CD4-positive, alpha-beta T cell treated with Interleukin-17A for 4 hours (primary cell): ENCODE measurements around the gene ZBTB24.
A peak's percentile ranks its signal among the peaks of the same experiment; 100 is the strongest.

Source experiments
- DNase-seq: peaks from one replicate; pipeline ENCODE4 v3.0.0-alpha.2; 2020; ENCODE audit warnings: mixed read lengths

ZBTB24 gene

DNA sequence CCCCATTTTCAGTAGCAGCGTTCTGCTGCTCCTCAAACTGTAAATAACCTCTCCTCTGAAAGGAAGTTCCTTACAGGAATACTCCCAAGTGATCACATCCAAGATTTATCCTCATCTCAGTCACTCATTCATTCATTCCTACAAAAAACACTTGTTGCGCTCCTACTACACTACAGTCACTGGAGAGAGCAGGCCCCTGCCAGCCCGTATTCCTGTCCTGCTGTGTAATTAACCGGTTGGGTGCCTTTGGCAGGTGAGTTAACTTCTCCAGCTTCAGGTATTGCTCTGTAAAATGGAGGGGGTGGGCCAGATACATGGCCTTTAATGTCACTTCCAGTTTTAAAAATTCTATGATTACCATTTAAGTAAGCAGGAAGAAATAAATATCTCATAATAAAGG lies 15.0 kb upstream of the ZBTB24 start:
- DNase-seq = no peak

DNA sequence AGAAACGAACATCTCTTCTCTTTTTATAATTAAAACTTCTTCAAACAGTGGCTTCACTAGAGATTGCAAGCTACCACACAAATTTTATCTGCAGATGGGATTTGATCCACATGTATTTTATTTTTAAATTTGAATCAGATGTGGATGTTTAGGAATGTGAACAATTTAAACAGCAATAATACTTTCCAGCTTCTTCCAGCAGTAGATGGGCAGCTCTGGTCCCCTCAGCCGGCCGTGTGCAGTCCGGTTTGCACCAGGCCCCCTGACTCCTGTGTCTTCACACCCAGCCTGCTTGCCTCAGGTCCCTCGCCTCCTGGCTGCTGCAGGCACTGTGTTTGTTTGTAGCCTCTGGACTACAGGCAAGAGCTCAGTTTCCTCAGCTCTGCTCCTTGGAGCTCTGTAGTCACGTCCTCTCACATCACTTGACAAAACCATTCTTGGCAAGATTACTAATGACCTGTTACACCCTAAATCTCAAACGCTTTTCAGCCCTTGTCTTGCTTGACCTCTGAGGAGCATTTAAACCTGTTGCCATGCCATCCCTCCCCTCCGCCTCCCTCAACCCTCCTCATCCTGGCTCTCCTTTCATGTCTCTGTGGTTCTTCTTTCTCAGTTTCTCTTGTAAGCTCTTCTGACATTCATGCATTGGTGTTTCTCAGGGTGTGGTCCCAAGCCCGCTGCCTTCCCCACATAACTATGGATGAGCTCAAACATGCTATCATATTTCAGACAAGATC lies 13.2 kb upstream of the ZBTB24 start:
- DNase-seq = no peak

DNA sequence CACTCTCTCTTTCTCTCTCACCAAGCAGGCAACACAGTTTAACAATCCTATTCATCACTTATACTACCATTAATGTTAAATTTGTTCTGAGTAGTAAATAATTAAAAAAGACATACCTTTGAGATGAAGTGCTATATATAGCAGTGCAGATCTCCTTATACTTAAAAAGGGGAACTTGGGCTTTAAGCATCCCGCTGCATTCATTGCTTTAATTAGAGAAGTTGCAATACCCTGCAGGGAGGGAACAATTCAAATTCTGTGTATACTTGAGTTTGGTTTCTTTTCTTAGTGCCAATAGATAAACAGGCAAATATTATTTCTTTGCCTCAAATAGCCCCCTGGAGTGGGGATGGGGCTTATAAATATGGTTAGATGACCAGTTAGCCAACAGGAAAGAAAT lies 10.8 kb upstream of the ZBTB24 start:
- DNase-seq = no peak

DNA sequence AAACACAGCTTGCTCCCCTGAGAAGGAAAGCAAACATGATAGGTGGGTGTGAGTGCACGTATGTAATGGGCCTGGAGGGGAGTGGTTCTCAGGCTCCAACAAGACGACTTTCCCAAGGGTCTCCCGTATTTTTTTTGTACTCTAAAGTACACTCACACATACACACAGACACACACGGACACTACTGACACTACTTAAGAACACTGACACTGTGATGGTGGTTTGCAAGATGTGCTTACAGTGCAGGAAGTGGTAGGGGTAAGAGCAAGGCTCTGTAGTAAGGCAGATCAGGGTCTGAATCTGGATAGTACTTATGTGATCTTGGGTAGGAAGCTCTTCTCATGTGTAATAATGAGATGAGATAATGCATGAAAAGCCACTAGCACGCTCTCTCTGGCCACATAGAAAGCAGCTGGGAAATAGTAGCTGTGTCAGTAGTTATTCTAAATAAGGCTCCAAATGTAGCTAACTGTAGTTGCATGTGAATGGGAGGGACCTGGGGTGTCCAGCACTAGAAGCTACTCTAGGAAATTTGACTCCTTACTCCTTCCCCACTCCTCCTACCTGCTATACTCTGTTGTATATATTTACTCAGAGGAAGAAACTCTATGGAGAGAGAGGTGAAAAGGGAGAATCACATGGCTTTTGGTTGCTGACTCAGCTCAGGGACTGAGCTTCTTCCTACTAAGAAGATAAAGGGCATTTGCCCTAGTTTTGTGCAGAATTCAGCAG lies 8.4 kb upstream of the ZBTB24 start:
- peak; percentile 26 for DNase-seq

DNA sequence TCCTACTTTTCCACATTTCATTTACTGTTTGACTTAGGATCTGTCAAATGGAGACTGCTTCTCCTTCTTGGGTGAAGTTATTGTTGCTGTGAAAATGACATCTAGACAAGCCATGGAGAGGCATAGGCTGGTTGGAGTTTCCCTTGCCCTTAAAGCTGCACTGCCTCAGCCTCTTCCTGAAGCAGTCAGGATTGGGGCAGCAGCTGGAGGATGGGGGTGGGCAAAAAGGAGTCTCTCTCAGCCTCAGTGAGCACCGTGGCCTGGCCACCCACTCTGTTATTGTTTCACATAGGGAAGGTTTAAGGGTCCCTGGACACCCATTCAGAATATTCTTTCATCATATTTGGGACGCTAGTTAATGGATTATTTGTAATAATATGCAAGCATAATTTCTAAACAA lies 7.7 kb upstream of the ZBTB24 start:
- no peak for DNase-seq

DNA sequence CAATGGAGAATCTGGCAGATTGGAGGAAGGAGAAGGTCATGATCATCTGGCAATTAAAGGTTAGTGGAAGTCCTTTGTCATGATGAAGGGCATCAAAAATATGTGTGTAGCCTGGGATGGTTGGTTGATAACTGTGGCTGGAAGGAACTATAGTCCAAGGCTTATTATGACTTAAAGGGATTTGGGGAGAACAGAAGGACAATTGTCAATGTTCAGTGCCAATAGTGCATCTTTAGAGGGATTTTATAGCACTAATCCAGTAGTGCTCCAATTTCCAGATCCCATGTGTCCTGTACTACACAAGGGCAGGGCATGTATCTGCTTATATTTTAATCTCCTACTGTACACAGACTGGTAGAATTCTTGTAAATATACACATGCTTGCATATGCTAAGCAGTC lies 5.0 kb upstream of the ZBTB24 start:
- no peak for DNase-seq

DNA sequence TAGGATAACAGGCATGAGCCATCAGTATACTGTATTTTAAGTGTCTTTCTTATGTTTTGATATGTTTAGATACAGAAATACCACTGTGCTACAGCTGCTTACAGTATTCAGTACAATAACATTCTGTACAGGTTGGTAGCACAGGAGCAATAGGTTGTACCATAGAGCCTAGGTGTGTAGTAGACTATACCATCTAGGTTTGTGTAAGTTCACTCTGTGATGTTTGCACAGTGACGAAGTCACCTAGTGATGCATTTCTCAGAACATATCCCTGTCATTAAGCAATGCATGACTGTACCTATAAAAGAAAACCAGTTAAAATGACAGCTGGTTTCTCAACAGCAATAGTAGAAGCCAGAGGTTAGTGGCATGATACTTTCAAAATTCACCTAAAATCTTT lies 3.0 kb upstream of the ZBTB24 start:
- no peak for DNase-seq

DNA sequence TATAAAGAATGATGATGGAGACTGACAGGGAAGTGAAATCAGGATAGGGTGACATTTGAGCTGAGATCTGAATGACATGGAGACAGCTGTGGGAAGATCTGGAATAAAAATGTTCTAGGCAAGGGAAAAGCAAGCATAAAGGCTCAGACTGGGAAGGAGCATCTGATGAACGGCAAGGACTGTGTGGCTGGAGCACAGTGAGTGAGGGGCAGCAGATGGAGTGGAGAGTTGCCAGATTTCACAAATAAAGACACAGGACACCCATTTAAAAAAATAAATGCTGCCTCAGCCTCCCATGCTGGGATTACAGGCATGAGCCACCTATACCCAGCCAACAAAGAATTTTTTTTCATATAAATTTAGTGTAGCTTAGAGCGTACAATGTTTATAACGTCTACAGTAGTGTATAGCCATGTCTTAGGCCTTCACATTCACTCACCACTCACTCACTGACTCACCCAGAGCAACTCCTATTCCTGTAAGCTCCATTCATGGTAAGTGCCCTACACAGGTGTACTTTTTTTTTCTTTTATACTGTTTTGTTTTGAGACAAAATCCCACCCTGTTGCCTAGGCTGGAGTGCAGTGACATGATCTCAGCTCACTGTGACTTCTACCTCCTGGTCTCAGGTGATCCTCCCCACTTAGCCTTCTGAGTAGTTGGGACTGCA lies 2.4 kb upstream of the ZBTB24 start:
- DNase-seq = no peak

DNA sequence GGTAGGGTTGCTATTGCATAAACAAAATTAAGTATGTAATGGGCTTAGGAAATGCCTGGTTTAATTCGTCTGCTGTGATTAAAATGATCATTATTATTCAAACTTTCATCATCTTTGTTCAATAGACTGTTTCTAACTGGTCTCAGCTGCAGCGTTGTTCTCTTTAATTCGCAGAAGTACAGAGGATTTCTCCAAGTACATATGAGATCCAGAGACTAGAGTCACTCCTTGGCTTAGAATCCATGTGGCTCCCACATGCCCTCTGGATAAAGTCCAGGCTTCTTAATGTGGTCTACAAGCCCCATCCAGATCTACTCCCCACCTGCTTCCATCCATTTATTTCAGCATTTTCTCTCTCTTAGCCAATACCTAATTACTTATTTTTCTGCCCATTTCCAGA lies 1.1 kb upstream of the ZBTB24 start:
- DNase-seq = no peak

DNA sequence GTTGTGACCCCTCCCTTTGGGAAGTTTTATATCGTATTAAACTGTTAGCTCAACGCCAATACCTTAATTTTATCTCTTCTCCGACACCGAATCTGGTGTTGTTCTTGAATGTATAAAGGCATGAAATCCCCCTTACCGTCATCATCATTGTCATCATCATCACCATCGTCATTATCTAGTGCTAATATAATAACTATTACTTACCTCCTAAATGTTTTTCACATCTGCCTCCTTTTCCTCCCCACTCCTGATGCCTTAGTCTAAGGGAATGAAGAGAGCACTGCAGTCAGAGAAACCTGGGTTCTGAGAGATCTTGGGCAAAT lies 677 bp upstream of the ZBTB24 start:
- DNase-seq = no peak

DNA sequence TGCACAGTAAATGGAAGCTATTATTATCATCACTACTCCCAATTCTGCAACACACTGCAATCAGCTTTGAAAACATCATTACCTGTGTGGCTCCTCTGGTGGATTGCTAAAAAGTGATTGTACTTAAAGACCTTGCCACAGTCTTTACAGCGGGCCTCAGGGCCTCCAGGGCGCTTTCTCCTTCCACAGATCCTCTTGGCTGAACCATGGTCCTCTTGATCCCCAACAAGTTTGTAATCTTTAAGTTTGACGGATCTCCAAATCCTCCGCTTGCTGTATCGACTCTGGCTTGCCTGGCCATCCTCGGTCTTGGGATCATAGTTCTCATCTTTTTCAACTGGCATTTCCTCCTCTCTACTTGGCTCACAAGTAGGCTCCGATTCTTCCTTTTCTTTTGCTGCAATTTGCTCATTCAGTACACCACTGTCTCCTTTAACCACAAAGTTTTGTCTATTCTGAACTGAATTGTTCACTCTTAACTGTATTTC lies 2.0 kb downstream of the ZBTB24 start:
- no peak for DNase-seq

DNA sequence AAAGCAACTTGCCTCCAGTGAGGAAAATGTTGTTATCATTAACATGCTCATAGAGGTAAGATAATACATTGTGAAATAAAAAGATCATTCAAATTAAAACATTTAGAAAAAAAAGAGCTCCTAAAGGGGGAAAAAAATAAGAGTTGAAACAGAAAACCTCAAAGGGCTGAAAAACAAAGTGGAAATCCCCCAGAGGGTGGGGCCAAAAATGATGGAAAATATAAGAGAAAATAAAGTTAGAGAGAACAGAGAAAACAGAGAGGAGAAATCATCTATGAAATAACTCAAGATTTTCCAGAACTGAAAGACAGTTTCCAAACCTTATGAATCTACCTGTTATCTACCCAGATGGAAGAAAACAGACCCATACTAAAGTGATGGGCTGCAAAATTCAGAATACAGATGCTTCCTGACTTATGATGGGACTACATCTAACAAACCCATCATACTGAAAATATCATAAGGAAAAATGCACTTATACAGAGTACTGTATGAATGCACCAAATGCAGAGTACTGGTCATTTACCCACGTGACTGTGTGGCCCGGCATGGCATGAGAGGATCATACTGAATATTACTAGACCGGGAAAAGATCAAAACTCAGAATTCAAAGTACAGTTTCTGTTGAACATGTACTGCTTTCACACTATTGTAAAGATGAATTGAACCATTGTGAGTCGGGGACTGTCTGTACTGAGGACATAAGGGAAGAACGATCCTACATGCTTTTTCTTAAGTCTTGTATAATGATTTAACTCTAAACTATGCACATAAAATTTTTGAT lies 4.0 kb downstream of the ZBTB24 start:
- DNase-seq = peak; percentile 17

DNA sequence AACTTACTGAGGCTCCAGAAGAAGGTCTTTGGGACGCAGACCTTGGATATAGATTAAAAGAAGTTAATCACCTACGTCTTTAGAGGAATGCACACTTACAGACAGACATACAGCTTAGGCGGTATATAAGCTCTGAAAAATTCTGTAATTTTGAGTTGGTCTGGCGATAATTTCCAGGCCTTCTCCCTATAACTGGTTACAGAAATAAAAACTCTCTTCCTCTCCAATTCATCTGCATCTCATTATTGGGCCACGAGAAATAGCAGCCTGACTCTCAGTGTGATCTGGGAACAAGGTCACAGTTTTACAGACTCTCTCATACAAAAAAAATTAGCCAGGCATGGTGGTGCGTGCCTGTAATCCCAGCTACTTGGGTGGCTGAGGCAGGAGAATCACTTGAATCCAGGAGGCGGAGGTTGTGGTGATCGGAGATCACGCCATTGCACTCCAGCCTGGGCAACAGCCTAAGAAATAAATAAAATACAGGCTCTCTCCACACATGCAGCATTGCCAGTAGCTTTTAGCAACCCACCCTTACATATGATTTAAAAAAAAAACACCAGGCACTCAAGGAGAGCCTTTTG lies 4.7 kb downstream of the ZBTB24 start:
- DNase-seq = no peak

DNA sequence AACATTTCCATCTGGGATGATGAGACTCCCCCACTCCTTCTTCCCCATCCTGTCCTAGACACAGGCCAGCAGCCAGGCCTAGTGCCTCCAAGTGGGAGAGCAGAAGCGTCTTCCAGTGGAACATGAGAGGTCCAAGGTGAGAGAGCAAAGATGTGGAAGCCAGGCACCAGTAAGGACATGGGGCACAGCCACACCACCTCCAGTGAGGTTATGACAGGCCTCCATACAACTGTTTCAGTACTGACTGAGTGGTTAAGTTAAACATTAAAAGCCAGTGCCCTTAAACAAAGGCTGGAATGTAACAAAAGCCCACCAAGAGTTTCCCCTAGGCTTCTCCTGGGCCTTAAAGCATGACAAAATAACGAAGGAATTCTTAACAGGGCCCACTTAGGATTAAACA lies 5.3 kb downstream of the ZBTB24 start:
- no peak for DNase-seq

DNA sequence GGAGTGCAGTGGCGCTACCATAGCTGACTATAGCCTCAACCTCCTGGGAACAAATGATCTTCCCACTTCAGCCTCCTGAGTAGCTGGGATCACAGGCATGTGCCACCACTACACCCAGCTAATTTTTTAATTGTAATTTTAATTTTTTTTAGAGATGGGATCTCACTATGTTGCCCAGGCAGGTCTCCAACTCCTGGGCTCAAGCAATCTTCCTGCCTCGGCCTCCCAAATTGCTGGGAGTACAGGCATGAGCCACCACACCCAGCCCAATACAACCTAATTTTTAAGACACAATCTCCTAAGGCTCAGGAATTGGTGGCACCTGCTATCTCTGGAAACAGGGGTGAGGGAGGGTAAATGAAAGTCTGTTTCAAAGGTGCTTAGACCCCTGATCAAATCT lies 5.8 kb downstream of the ZBTB24 start:
- no peak for DNase-seq

DNA sequence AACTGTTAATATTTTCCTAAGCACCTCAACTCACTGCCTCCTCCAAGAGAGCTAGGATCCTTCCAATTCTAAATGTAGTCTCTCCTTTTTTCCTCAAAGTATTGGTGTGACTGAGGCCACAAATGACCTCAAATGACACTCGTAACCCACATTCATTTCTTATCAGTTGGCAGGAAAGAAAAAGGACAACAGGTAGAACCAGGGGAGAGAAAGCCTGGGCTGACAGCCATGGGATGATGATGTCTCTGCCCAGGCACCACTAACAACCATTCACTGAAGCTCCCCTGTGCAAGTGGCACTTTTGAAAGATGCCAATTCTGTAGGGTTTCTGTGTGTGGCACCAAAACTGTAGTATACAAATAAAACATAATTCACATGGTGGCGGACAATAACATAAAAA lies 7.4 kb downstream of the ZBTB24 start:
- DNase-seq = no peak

DNA sequence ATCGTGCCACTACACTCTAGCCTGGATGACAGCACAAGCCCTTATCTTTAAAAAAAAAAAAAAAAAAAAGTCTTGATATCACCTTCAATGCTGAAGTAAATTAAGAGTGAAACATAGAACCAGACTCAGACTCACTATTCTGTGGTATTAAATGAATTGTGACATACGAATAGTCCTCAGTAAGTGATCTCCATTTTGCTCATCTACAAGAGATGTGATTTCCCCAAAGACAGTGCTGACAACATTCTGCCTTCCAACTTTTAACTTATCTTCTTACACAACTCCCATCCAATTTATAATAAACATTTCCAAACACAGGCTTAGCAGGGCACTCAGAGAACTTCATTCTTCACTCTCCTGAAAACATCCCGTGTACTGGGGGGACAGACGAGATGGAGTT lies 8.0 kb downstream of the ZBTB24 start:
- no peak for DNase-seq

DNA sequence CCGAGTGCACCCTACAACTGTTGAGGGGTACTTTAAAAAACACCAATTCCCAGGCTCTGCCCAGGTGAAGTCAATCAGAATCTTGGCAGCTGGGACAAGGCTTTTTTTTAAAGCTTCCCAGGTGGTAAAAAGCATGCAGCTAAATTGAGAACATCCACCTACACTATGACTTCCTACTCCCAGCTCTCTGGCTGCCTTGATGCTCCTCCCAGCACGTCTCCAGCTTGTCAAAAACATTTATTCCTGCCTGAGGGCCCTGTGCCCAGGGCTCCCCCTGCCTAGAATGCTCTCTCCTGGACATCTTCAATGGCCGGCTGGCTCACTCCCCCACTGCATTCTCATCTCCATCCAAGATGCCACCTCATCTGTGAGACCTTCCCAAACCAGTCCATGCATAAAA lies 9.9 kb downstream of the ZBTB24 start:
- no peak for DNase-seq

DNA sequence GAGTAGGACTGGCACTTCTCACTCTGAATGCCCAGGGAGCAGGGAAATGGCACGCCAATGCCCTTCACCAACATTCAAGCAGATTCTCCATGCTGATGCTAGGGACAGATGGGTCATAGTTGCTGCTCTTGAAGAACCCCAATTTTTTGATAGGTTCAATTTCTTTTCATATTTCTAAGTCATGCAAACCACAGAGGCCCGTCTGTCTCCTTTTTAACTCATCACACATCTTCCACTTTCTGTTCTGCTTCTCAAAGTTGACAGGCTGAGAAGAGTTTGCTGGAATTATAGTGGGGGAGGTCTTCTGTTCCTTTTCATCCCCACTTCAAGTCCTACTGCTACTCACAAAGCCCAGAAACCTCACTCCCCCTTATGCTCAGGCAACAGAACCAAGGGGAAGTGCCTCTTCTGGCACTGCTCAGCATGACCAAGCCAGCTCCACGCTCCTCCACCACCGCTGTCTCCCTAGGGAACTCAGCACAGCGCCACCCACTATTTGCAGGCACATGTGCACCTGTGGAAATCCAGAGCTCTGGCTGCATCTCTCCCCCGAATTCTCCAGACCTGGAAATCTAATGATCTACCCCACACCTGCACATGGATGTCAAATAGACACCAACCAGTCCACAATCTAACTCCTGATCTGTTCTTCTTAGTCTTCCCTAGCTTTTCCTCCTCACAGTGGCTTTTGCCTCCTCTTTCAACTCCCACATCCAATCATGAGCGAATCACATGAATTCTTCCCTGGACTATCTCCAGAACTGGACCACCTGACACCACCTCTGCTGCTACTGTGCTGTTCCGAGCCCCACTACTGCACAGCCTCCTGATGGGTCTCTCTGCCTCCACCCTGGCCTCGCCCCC lies 10.7 kb downstream of the ZBTB24 start:
- DNase-seq = no peak

DNA sequence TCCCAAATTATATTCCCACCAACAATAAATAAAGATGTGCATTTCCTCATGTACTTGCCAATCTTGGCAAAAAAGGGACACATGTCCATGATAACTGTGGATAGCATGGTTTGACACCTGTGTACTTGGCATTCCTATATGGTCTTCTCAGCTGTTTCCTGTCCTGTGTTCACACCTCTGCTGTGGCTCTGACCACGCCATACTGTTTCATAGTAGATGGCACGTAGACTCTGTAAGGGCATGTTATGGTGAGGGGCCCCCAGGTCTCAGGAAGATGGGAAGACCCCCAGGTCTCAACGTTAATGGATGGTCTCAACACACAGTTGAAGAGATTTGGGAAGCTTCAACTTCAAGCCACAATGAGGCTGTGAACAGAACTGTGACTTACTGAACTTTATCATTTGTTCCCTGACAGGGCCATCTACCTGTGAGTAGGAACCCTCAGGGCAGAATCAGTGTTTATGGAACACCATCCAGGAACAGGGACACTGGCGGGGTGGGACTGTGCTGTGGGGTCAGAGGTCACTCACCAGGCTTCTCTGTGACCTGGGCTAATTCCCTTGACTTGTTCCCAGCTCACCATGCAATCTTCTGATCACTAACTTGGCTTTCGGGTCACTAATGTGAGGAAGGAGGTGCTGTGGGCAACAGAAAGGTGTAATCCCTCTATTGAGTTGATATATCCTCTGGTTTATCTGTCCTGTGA lies 11.8 kb downstream of the ZBTB24 start:
- DNase-seq = no peak

DNA sequence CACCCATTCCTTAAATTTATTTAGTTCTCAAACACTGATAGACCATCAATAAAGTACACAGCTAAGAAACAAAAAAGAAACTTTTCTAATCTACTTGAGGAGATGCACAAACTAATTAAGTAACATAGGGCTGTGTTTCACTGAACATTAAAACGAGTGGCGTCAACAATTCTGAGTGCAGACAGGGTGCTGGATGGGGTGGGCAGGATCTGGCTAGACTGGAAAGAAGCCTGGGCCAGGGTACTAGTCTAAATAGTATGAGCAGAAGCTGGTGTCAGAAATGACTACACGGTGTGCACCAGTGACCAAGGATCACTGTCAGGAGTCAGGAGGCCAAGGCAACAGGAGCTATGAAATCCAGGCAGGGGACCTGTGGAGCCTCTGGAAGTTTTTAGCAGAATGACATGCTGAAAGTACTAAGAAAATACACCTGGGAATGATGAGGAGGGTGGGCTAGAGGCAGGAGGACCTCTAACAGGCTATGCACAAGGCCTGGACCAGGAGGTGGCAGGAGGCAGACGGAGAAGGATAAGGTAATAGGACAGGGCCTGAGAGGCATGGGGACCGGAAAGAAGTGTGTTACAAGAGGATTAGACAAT lies 13.3 kb downstream of the ZBTB24 start:
- no peak for DNase-seq
